ENCODE measurements around the gene NXPE3. TPM values are rescaled to one million over a fixed set of nuclear protein-coding genes. Genes with fewer than 3 reads are reported as not detected.
A peak's percentile ranks its signal among the peaks of the same experiment; 100 is the strongest.

NXPE3 gene
- total and polyA plus RNA-seq, 9 of the 15 experiments (the other 6 are each of a cell fraction or from before 2014, with no cell fraction given) = 0.25 to 2.5 (median 0.95) TPM

DNA sequence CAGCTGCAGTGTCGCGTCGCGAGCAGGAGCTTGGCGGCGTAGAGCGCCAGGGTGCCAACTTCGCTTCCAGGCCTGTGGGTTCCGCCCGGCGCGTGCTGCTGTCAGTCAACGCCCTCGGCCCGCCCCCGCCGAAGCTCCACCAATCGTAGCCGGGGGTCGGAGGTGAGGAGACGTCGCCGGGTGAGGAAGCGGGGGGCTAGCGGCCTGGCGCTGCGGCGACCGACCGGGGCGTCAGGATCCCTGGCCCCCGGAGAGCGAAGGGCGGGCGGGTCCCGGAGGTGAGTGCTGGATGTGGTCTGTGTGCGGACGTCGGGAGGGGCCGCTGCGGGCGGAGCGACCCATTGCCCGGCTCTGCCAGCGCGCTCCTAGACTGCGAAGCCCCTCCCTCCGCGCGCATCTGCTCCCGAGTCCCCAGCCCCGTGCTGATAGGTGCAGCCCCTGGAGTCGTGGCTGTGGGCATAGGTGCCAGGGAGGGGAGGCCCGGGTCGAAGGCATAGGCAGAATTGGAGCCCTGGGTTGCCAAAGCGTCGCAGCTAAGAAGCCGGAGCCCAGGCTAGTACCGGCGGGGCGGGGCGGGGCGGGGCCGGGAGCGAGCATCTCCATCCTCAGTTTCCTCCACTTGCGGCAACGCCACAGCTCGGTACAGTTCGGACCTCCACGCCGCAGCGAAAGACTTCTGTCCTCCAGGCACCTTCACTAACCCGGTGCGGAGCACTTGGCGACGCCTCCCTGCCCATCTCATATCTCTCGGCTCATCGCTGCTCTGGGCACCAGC lies at the start of gene NXPE3 (continued):
- TF ChIP-seq, protein P1, sequence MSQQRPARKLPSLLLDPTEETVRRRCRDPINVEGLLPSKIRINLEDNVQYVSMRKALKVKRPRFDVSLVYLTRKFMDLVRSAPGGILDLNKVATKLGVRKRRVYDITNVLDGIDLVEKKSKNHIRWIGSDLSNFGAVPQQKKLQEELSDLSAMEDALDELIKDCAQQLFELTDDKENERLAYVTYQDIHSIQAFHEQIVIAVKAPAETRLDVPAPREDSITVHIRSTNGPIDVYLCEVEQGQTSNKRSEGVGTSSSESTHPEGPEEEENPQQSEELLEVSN (IDR thresholded peaks at IDR 0.05; ENCODE audit: borderline replicate concordance in 1 of 2, extremely low read depth in 1 of 2, insufficient read depth in 1 of 2, insufficient read length in 1 of 2, low read depth in 1 of 2, low read length in 1 of 2, poor library complexity in 1 of 2, severe bottlenecking in 1 of 2) = peak; percentile 50 to 73
- no peak for TF ChIP-seq FOXA1 (IDR thresholded peaks at IDR 0.05; ENCODE audit: borderline replicate concordance)
- TF ChIP-seq, protein P2, sequence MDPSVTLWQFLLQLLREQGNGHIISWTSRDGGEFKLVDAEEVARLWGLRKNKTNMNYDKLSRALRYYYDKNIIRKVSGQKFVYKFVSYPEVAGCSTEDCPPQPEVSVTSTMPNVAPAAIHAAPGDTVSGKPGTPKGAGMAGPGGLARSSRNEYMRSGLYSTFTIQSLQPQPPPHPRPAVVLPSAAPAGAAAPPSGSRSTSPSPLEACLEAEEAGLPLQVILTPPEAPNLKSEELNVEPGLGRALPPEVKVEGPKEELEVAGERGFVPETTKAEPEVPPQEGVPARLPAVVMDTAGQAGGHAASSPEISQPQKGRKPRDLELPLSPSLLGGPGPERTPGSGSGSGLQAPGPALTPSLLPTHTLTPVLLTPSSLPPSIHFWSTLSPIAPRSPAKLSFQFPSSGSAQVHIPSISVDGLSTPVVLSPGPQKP (CRISPR knock-in tag; IDR thresholded peaks at IDR 0.05) = no peak
- no peak for TF ChIP-seq ZNF764 (CRISPR knock-in tag; IDR thresholded peaks at IDR 0.05; ENCODE audit: low read depth)
- no peak for TF ChIP-seq FOSL1 (tag; conservative IDR thresholded peaks at IDR 0.05)
- TF ChIP-seq CHD4 (IDR thresholded peaks at IDR 0.05; ENCODE audit: insufficient read depth, insufficient replicate concordance, low read depth, low read length, poor library complexity, severe bottlenecking) = no peak
- no peak for TF ChIP-seq RBM34 (IDR thresholded peaks at IDR 0.05; ENCODE audit: borderline replicate concordance, insufficient read depth, low read length)
- TF ChIP-seq, protein P3, sequence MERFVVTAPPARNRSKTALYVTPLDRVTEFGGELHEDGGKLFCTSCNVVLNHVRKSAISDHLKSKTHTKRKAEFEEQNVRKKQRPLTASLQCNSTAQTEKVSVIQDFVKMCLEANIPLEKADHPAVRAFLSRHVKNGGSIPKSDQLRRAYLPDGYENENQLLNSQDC (CRISPR knock-in tag; IDR thresholded peaks at IDR 0.05) = no peak
- no peak for TF ChIP-seq ZNF224 (CRISPR knock-in tag; IDR thresholded peaks at IDR 0.05)
- TF ChIP-seq NCOA1 (IDR thresholded peaks at IDR 0.05; ENCODE audit: low read depth) = no peak
- TF ChIP-seq, protein P4, sequence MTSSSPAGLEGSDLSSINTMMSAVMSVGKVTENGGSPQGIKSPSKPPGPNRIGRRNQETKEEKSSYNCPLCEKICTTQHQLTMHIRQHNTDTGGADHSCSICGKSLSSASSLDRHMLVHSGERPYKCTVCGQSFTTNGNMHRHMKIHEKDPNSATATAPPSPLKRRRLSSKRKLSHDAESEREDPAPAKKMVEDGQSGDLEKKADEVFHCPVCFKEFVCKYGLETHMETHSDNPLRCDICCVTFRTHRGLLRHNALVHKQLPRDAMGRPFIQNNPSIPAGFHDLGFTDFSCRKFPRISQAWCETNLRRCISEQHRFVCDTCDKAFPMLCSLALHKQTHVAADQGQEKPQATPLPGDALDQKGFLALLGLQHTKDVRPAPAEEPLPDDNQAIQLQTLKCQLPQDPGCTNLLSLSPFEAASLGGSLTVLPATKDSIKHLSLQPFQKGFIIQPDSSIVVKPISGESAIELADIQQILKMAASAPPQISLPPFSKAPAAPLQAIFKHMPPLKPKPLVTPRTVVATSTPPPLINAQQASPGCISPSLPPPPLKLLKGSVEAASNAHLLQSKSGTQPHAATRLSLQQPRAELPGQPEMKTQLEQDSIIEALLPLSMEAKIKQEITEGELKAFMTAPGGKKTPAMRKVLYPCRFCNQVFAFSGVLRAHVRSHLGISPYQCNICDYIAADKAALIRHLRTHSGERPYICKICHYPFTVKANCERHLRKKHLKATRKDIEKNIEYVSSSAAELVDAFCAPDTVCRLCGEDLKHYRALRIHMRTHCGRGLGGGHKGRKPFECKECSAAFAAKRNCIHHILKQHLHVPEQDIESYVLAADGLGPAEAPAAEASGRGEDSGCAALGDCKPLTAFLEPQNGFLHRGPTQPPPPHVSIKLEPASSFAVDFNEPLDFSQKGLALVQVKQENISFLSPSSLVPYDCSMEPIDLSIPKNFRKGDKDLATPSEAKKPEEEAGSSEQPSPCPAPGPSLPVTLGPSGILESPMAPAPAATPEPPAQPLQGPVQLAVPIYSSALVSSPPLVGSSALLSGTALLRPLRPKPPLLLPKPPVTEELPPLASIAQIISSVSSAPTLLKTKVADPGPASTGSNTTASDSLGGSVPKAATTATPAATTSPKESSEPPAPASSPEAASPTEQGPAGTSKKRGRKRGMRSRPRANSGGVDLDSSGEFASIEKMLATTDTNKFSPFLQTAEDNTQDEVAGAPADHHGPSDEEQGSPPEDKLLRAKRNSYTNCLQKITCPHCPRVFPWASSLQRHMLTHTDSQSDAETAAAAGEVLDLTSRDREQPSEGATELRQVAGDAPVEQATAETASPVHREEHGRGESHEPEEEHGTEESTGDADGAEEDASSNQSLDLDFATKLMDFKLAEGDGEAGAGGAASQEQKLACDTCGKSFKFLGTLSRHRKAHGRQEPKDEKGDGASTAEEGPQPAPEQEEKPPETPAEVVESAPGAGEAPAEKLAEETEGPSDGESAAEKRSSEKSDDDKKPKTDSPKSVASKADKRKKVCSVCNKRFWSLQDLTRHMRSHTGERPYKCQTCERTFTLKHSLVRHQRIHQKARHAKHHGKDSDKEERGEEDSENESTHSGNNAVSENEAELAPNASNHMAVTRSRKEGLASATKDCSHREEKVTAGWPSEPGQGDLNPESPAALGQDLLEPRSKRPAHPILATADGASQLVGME (CRISPR knock-in tag; IDR thresholded peaks at IDR 0.05) = 0 out of 2 replicates have a peak, but pooled peaks have one; percentile 32
- TF ChIP-seq MEIS2 (IDR thresholded peaks at IDR 0.05; ENCODE audit: partially characterized antibody) = peak; percentile 40
- no peak for TF ChIP-seq PRMT5 (CRISPR knock-in tag; IDR thresholded peaks at IDR 0.05)
- no peak for TF ChIP-seq BRD9 (IDR thresholded peaks at IDR 0.05; ENCODE audit: low read depth, partially characterized antibody)
- TF ChIP-seq GTF2F1 (IDR thresholded peaks at IDR 0.05; ENCODE audit: low read depth, low read length) = no peak

Data from K562 (cell line).